SK-N-SH (cell line): ENCODE measurements around the gene SUN5. TPM values are rescaled to one million over a fixed set of nuclear protein-coding genes. Genes with fewer than 3 reads are reported as not detected.
A peak's percentile ranks its signal among the peaks of the same experiment; 100 is the strongest.

Source experiments
- CTCF ChIA-PET: fragments of 300-600, 350-600 bp; formaldehyde crosslinking; extraction: SDS; loops from one replicate; lab custom pipeline; 2021; lab: Yijun Ruan, JAX
- POLR2A ChIA-PET: fragments of 350-600 bp; sonication (Branson Sonifier 250); formaldehyde crosslinking; extraction: SDS; loops from one replicate; lab custom pipeline; 2020; ENCODE audit warnings: antibody characterized with exemption, inconsistent platforms; lab: Yijun Ruan, JAX
- DNase-seq: peaks from one replicate; pipeline ENCODE4 v3.0.0; 2012
- H2AFZ ChIP-seq: fragments of 200-600 bp; sonication (generic); 2 replicates; pipeline ENCODE4 v1.8.1; 2016; ENCODE audit warnings: antibody characterized with exemption, mild to moderate bottlenecking, low read depth
- H3F3A ChIP-seq: fragments of 200-600 bp; sonication (generic); replicated peaks from 2 replicates; pipeline ENCODE3; 2016; ENCODE audit warnings: antibody characterized with exemption, mild to moderate bottlenecking; ENCODE audit not compliant: insufficient read depth
- H3K27ac ChIP-seq, 2 experiments: fragments of 200-500 bp in 1 of 2; fragments of 200-600 bp in 1 of 2; sonication (Bioruptor generic) in 1 of 2; sonication (generic), shearing (Covaris generic) in 1 of 2; 2 replicates each; pipeline versions ENCODE4 v1.5.1 to v1.6.1; 2014 to 2016; ENCODE audit warnings: low read depth in 2 of 2, inconsistent platforms in 1 of 2, low read length in 1 of 2, mild to moderate bottlenecking in 1 of 2, mixed read lengths in 1 of 2
- H3K27me3 ChIP-seq: fragments of 200-600 bp; sonication (generic), shearing (Covaris generic); 2 replicates; pipeline ENCODE4 v1.6.1; 2016; ENCODE audit warnings: mixed run types; ENCODE audit not compliant: insufficient read depth
- H3K36me3 ChIP-seq, 2 experiments: fragments of 200-500 bp in 1 of 2; fragments of 200-600 bp in 1 of 2; sonication (Bioruptor generic) in 1 of 2; sonication (generic) in 1 of 2; replicated peaks in 1 of 2; 2 replicates each; pipeline versions ENCODE3 to v1.5.1; 2014 to 2016; ENCODE audit warnings: low read length in 1 of 2, mild to moderate bottlenecking in 1 of 2; ENCODE audit not compliant: insufficient read depth in 2 of 2, control insufficient read depth in 1 of 2
- H3K4me1 ChIP-seq, 2 experiments: fragments of 200-500 bp in 1 of 2; fragments of 200-600 bp in 1 of 2; sonication (Bioruptor generic) in 1 of 2; sonication (generic), shearing (Covaris generic) in 1 of 2; 2 replicates each; pipeline versions ENCODE4 v1.5.1 to v1.6.1; 2014 to 2016; ENCODE audit warnings: low read depth in 1 of 2, low read length in 1 of 2, mixed run types in 1 of 2; ENCODE audit not compliant: insufficient read depth in 2 of 2, control insufficient read depth in 1 of 2
- H3K4me2 ChIP-seq: fragments of 200-600 bp; sonication (generic), shearing (Covaris generic); 2 replicates; pipeline ENCODE4 v1.6.1; 2017; ENCODE audit warnings: mixed run types
- H3K4me3 ChIP-seq, 2 experiments: fragments of 200-500 bp in 1 of 2; fragments of 200-600 bp in 1 of 2; sonication (Bioruptor generic) in 1 of 2; sonication (generic), shearing (Covaris generic) in 1 of 2; 2 replicates each; pipeline versions ENCODE4 v1.5.1 to v1.8.1; 2014 to 2016; ENCODE audit warnings: low read depth in 2 of 2, inconsistent platforms in 1 of 2, low read length in 1 of 2, mild to moderate bottlenecking in 1 of 2, mixed read lengths in 1 of 2, moderate library complexity in 1 of 2
- H3K79me2 ChIP-seq: fragments of 200-600 bp; sonication (generic); 2 replicates; pipeline ENCODE4 v1.8.1; 2017; ENCODE audit warnings: mild to moderate bottlenecking; ENCODE audit not compliant: insufficient read depth
- H3K9ac ChIP-seq: fragments of 200-600 bp; sonication (generic); 2 replicates; pipeline ENCODE4 v1.6.1; 2017; ENCODE audit warnings: mixed run types
- H3K9me2 ChIP-seq: fragments of 200-600 bp; sonication (generic); 2 replicates; pipeline ENCODE4 v1.6.1; 2017; ENCODE audit warnings: mixed run types
- H3K9me3 ChIP-seq: fragments of 200-600 bp; sonication (generic); 2 replicates; pipeline ENCODE4 v1.6.1; 2017; ENCODE audit warnings: mixed run types, mild to moderate bottlenecking, moderate library complexity
- H4K20me1 ChIP-seq: fragments of 200-600 bp; sonication (generic); 2 replicates; pipeline ENCODE4 v1.6.1; 2017; ENCODE audit warnings: mild to moderate bottlenecking, mixed run types; ENCODE audit not compliant: insufficient read depth
- CTCF ChIP-seq: fragments of 200-600 bp; sonication (generic); IDR thresholded peaks from 2 replicates; pipeline ENCODE4 v1.6.1; 2017; ENCODE audit warnings: antibody characterized with exemption, mild to moderate bottlenecking, moderate library complexity
- ELF1 ChIP-seq: IDR thresholded peaks from 2 replicates; pipeline ENCODE4 v1.4.0; 2012
- EZH2phosphoT487 ChIP-seq: fragments of 200-600 bp; sonication (generic); IDR thresholded peaks from 2 replicates; pipeline ENCODE4 v1.6.1; 2017; ENCODE audit warnings: low read depth, mixed run types, mild to moderate bottlenecking, antibody characterized with exemption, moderate library complexity, borderline replicate concordance
- FOXJ3 ChIP-seq: sonication (generic); formaldehyde crosslinking; IDR thresholded peaks from 2 replicates; pipeline ENCODE4 v1.5.1; 2020; ENCODE audit warnings: mild to moderate bottlenecking, missing genetic modification reagents
- IRF3 ChIP-seq: fragments of 150-350 bp; IDR thresholded peaks from 2 replicates; pipeline ENCODE4 v1.6.1; 2016; ENCODE audit warnings: mild to moderate bottlenecking, low read depth, low read length
- JUND ChIP-seq: IDR thresholded peaks from 2 replicates; pipeline ENCODE4 v1.4.0; 2012
- MAX ChIP-seq: IDR thresholded peaks from 2 replicates; pipeline ENCODE4 v1.4.0; 2012; ENCODE audit warnings: low read depth
- NRF1 ChIP-seq: IDR thresholded peaks from 2 replicates; pipeline ENCODE4 v1.6.1; 2012; ENCODE audit warnings: low read depth, mild to moderate bottlenecking, low read length
- POLR2AphosphoS5 ChIP-seq: IDR thresholded peaks from 2 replicates; pipeline ENCODE4 v1.6.1; 2012; ENCODE audit warnings: low read depth, low read length
- RAD21 ChIP-seq: IDR thresholded peaks from 2 replicates; pipeline ENCODE4 v1.6.1; 2012; ENCODE audit warnings: mild to moderate bottlenecking, low read length
- REST ChIP-seq: IDR thresholded peaks from 2 replicates; pipeline ENCODE4 v1.6.1; 2012; ENCODE audit warnings: mild to moderate bottlenecking, low read depth, low read length, moderate library complexity
- RFX5 ChIP-seq: IDR thresholded peaks from 2 replicates; pipeline ENCODE4 v1.6.1; 2012; ENCODE audit warnings: mild to moderate bottlenecking, improper control_type of control experiment, low read length
- RXRA ChIP-seq: IDR thresholded peaks from 2 replicates; pipeline ENCODE4 v1.4.0; 2012; ENCODE audit warnings: low read depth, mild to moderate bottlenecking, borderline replicate concordance
- TAF1 ChIP-seq: IDR thresholded peaks from 2 replicates; pipeline ENCODE4 v1.6.1; 2012; ENCODE audit warnings: low read depth, mild to moderate bottlenecking, low read length, moderate library complexity, borderline replicate concordance
- TCF12 ChIP-seq: IDR thresholded peaks from 2 replicates; pipeline ENCODE4 v1.4.0; 2012
- USF1 ChIP-seq: IDR thresholded peaks from 2 replicates; pipeline ENCODE4 v1.4.0; 2012; ENCODE audit warnings: low read depth, borderline replicate concordance
- USF2 ChIP-seq: fragments of 150-350 bp; IDR thresholded peaks from 2 replicates; pipeline ENCODE4 v1.6.1; 2017; ENCODE audit warnings: antibody characterized with exemption, low read length, low read depth, borderline replicate concordance
- YY1 ChIP-seq: IDR thresholded peaks from 2 replicates; pipeline ENCODE4 v1.4.0; 2012; ENCODE audit warnings: low read depth, mild to moderate bottlenecking
- WGBS: methylation state at CpG from one replicate; pipeline ENCODE4 v1.1.6; 2017; ENCODE audit warnings: low lambda C conversion rate; 5-methylcytosine and 5-hydroxymethylcytosine counted together
- polyA plus RNA-seq, 3 experiments: library from polyadenylated mRNA; depleted of rRNA; stranded (reverse); fragments of >200 nt; gene quantifications; 2 replicates each; pipeline ENCODE4 v1.2.3, GENCODE V29; 2012

SUN5 gene
- polyA plus RNA-seq, 1 of the 3 experiments (the other 2 are of a cell fraction) = not detected

GRCh38 chr20:32967961-32968457 is 36.2 kb downstream of the SUN5 start:
- DNase-seq = peak; percentile 1
- H3K4me1 ChIP-seq = no peaks in the 10 kb centered on the region
- 47% methylated on average over 12 of the region's 16 CpGs for WGBS

More at GRCh38 chr20:32967961-32968457, 36.2 kb downstream of the SUN5 start:
- H3K27ac ChIP-seq = no peak overlapping the region
- CTCF ChIA-PET = no interaction called here
- H3K27me3 ChIP-seq = peaks cover 29% of the 10 kb centered on the region
- H3K9me2 ChIP-seq = no peaks in the 10 kb centered on the region
- H2AFZ ChIP-seq = no peak overlapping the region
- no peaks in the 10 kb centered on the region for H3K79me2 ChIP-seq
- H3K9me3 ChIP-seq = no peaks in the 10 kb centered on the region
- H4K20me1 ChIP-seq = no peaks in the 10 kb centered on the region
- H3K4me2 ChIP-seq = no peak overlapping the region
- no peak overlapping the region for H3K9ac ChIP-seq
- no peak overlapping the region for H3K4me3 ChIP-seq
- no peaks in the 10 kb centered on the region for H3F3A ChIP-seq
- no peak for TF ChIP-seq TAF1
- TF ChIP-seq USF2 = no peak
- TF ChIP-seq TCF12 = no peak
- no peak for TF ChIP-seq REST
- no peak for TF ChIP-seq USF1
- TF ChIP-seq IRF3 = no peak
- no peak for TF ChIP-seq EZH2phosphoT487
- TF ChIP-seq NRF1 = no peak
- TF ChIP-seq RAD21 = no peak
- no peak for TF ChIP-seq RFX5
- TF ChIP-seq POLR2AphosphoS5 = no peak
- TF ChIP-seq FOXJ3 (CRISPR knock-in tag) = no peak
- TF ChIP-seq MAX = no peak
- TF ChIP-seq RXRA = no peak
- no peak for TF ChIP-seq YY1
- no peak for TF ChIP-seq ELF1
- no peak for TF ChIP-seq CTCF
- TF ChIP-seq JUND = no peak
- POLR2A ChIA-PET = no interaction called here
- H3K36me3 ChIP-seq = no peaks in the 10 kb centered on the region
